Liver (tissue), 9 donors: ENCODE results near the gene HRH2. TPM values are rescaled to one million over a fixed set of nuclear protein-coding genes. Genes with fewer than 3 reads are reported as not detected.

Experiments
- DNase-seq: peaks from one replicate; pipeline ENCODE4 v3.0.0-alpha.2; 2017; ENCODE audit warnings: low spot score
- H3K27ac ChIP-seq, 2 donors: one replicate each; pipeline ENCODE4 v1.7.0; 2013; ENCODE audit warnings: inconsistent platforms in 2 of 2, low read length in 2 of 2, control low read depth in 1 of 2, low read depth in 1 of 2, mild to moderate bottlenecking in 1 of 2
- H3K27me3 ChIP-seq, 4 donors: one replicate each; pipeline versions ENCODE4 v1.6.1 to v1.7.0; 2013; ENCODE audit warnings: low read length in 3 of 4, inconsistent platforms in 1 of 4, mild to moderate bottlenecking in 1 of 4, moderate library complexity in 1 of 4; ENCODE audit not compliant: control insufficient read depth in 4 of 4, insufficient read depth in 4 of 4
- H3K36me3 ChIP-seq, 4 donors: one replicate each; pipeline versions ENCODE4 v1.6.1 to v1.7.0; 2013; ENCODE audit warnings: low read length in 3 of 4, mild to moderate bottlenecking in 3 of 4, low read depth in 1 of 4, moderate library complexity in 1 of 4; ENCODE audit not compliant: control insufficient read depth in 4 of 4, insufficient read depth in 3 of 4
- H3K4me1 ChIP-seq, 4 donors: one replicate each; pipeline versions ENCODE4 v1.6.1 to v1.7.0; 2013; ENCODE audit warnings: low read length in 3 of 4, mild to moderate bottlenecking in 3 of 4, moderate library complexity in 1 of 4; ENCODE audit not compliant: control insufficient read depth in 4 of 4, insufficient read depth in 4 of 4
- H3K4me3 ChIP-seq, 3 donors: one replicate each; pipeline versions ENCODE4 v1.6.1 to v1.7.0; 2013; ENCODE audit warnings: low read length in 3 of 3, control low read depth in 1 of 3, low read depth in 1 of 3, mild to moderate bottlenecking in 1 of 3
- H3K9ac ChIP-seq, 2 donors: one replicate each; pipeline ENCODE4 v1.7.0; 2013; ENCODE audit warnings: low read length in 2 of 2, mild to moderate bottlenecking in 2 of 2, moderate library complexity in 2 of 2, control low read depth in 1 of 2, low read depth in 1 of 2
- H3K9me3 ChIP-seq, 4 donors: one replicate each; pipeline versions ENCODE4 v1.6.1 to v1.7.0; 2013; ENCODE audit warnings: low read length in 3 of 4; ENCODE audit not compliant: control insufficient read depth in 4 of 4
- CTCF ChIP-seq: fragments of 150-350 bp; IDR thresholded peaks from 2 replicates; pipeline ENCODE4 v1.5.1; 2017; ENCODE audit warnings: improper control_type of control experiment, low read depth, low read length; ENCODE audit not compliant: missing input control
- EGR1 ChIP-seq, 2 donors: IDR thresholded peaks; 2 replicates each; pipeline ENCODE4 v1.6.1; 2016 to 2018; ENCODE audit warnings: antibody characterized with exemption in 2 of 2, low read depth in 2 of 2
- FOXA1 ChIP-seq: IDR thresholded peaks from 2 replicates; pipeline ENCODE4 v1.6.1; 2016; ENCODE audit warnings: antibody characterized with exemption
- FOXA2 ChIP-seq: IDR thresholded peaks from 2 replicates; pipeline ENCODE4 v1.6.1; 2016; ENCODE audit warnings: antibody characterized with exemption
- GABPA ChIP-seq, 2 donors: IDR thresholded peaks in 1 of 2; conservative IDR thresholded peaks in 1 of 2; 2 replicates each; pipeline ENCODE4 v1.6.1; 2016; ENCODE audit warnings: antibody characterized with exemption in 2 of 2, mild to moderate bottlenecking in 1 of 2, moderate library complexity in 1 of 2
- HNF4G ChIP-seq: IDR thresholded peaks from 2 replicates; pipeline ENCODE4 v1.6.1; 2016; ENCODE audit warnings: antibody characterized with exemption
- JUND ChIP-seq, 2 donors: IDR thresholded peaks; 2 replicates each; pipeline ENCODE4 v1.6.1; 2016; ENCODE audit warnings: antibody characterized with exemption in 2 of 2
- NR2F2 ChIP-seq: IDR thresholded peaks from 2 replicates; pipeline ENCODE4 v1.6.1; 2016; ENCODE audit warnings: antibody characterized with exemption
- RAD21 ChIP-seq, 2 donors: IDR thresholded peaks; 2 replicates each; pipeline ENCODE4 v1.6.1; 2016; ENCODE audit warnings: antibody characterized with exemption in 2 of 2, mild to moderate bottlenecking in 2 of 2
- RXRA ChIP-seq, 2 donors: IDR thresholded peaks; 2 replicates each; pipeline ENCODE4 v1.6.1; 2017 to 2018; ENCODE audit warnings: antibody characterized with exemption in 2 of 2, mild to moderate bottlenecking in 1 of 2
- SP1 ChIP-seq: IDR thresholded peaks from 2 replicates; pipeline ENCODE4 v1.6.1; 2018; ENCODE audit warnings: antibody characterized with exemption, mild to moderate bottlenecking
- YY1 ChIP-seq: IDR thresholded peaks from 2 replicates; pipeline ENCODE4 v1.6.1; 2016; ENCODE audit warnings: antibody characterized with exemption, mild to moderate bottlenecking
- ZBTB33 ChIP-seq: IDR thresholded peaks from 2 replicates; pipeline ENCODE4 v1.6.1; 2016; ENCODE audit warnings: antibody characterized with exemption
- WGBS: extraction: QIAGEN DNeasy Blood & Tissue Kit; methylation state at CpG from one replicate; pipeline ENCODE4 v1.1.7; 2013; 5-methylcytosine and 5-hydroxymethylcytosine counted together
- polyA plus RNA-seq, 2 donors: library from polyadenylated mRNA; stranded (reverse) in 1 of 2; unstranded in 1 of 2; fragments of 200-250 nt in 1 of 2; fragments of >200 nt in 1 of 2; fragmentation: Nextera tagmentation in 1 of 2; extraction: Ambion mirVana in 1 of 2; gene quantifications; one replicate each; pipeline versions ENCODE4 v1.2.1 to v1.2.3, GENCODE V29; 2013 to 2015
- total RNA-seq, 2 donors: library from RNA; depleted of rRNA; stranded (reverse); fragments of >200 nt; gene quantifications; one replicate each; pipeline ENCODE4 v1.2.3, GENCODE V29; 2014
- TF ChIP-seq, protein P1 (sequence below): IDR thresholded peaks from 2 replicates; pipeline ENCODE4 v1.6.1; 2016; ENCODE audit warnings: antibody characterized with exemption, mild to moderate bottlenecking
- TF ChIP-seq, protein P2 (sequence below): IDR thresholded peaks from 2 replicates; pipeline ENCODE4 v1.6.1; 2016; ENCODE audit warnings: antibody characterized with exemption
- TF ChIP-seq, protein P3 (sequence below): IDR thresholded peaks from 2 replicates; pipeline ENCODE4 v1.6.1; 2016; ENCODE audit warnings: antibody characterized with exemption
- donor health status: healthy.
- donor health status: healthy.
- donor health status: healthy.
- donor health status: healthy.
- donor health status: healthy.

Gene HRH2
- total and polyA plus RNA-seq, 4 donors = 0.44 to 2.6 (median 1.3) TPM

DNA sequence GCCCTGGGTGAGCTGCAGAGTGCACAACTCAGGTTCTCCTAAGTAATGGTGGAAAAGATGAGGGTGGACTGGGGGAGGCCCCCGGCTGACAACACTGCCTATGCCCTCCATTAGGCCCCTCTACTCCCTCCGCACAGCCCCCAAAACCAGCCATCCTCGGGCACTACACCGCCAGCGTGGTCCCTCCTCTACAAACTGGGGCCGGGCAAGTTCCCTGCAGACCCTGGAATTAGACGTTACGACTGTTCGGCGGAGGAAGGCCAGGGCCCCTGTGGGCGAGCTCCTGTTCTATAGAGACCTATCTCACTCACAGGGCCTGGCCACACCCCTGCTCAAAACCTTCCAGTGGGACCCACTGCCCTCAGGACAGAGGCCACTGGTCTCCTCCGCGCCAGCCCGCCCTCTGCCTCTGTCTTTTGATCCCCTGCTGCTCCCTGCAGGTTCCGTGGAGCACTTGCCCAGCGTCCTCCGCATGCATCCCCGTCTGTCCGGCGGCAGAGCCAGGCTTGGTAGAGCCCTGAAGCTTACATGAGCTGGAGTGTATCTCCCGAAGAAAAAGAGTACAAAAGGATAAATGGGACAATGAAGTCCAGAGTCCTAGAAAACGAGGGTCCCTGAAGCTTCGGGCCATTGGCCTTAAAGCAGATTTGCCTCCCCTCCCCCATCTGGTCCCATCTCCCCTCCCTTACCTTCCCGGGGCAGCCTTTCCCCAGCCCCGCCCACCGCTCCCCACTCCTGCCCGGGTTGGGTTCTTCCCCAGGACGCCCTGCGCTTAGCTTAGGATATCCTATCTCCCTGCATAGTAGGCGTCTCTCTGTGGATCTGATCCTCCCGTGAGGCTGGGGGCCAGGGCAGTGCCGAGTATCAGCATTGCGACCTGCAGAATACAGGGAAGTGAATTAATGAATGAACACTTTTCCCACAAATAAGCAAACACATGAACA, 71.3 kb downstream of the HRH2 start:
- peaks cover 0 to 5% (median 1%) of the 10 kb centered on the region in 4 donors for H3K27me3 ChIP-seq
- no peaks in the 10 kb centered on the region for H3K36me3 ChIP-seq
- WGBS = 23% methylated on average over 33 of the region's 33 CpGs
- no peak for DNase-seq
- H3K9ac ChIP-seq = no peak overlapping the region
- peaks cover 0 to 7% (median 1%) of the 10 kb centered on the region in 4 donors for H3K4me1 ChIP-seq
- H3K27ac ChIP-seq = no peak overlapping the region
- H3K9me3 ChIP-seq = peaks cover 0 to 4% (median 2%) of the 10 kb centered on the region in 4 donors
- TF ChIP-seq FOXA1 (no peak), ZBTB33 (no peak), RAD21 (IDR thresholded peaks at IDR 0.05) (no peak), NR2F2 (no peak), HNF4G (no peak), JUND (IDR thresholded peaks at IDR 0.05) (no peak), EGR1 (IDR thresholded peaks at IDR 0.05; ENCODE audit: low read depth in 2 of 2) (no peak), GABPA (IDR thresholded peaks at IDR 0.05 in 1 of 2, conservative IDR thresholded peaks at IDR 0.05 in 1 of 2) (no peak), SP1 (no peak), CTCF (no peak), YY1 (no peak), RXRA (IDR thresholded peaks at IDR 0.05) (no peak), FOXA2 (no peak)
- TF ChIP-seq, protein P1, sequence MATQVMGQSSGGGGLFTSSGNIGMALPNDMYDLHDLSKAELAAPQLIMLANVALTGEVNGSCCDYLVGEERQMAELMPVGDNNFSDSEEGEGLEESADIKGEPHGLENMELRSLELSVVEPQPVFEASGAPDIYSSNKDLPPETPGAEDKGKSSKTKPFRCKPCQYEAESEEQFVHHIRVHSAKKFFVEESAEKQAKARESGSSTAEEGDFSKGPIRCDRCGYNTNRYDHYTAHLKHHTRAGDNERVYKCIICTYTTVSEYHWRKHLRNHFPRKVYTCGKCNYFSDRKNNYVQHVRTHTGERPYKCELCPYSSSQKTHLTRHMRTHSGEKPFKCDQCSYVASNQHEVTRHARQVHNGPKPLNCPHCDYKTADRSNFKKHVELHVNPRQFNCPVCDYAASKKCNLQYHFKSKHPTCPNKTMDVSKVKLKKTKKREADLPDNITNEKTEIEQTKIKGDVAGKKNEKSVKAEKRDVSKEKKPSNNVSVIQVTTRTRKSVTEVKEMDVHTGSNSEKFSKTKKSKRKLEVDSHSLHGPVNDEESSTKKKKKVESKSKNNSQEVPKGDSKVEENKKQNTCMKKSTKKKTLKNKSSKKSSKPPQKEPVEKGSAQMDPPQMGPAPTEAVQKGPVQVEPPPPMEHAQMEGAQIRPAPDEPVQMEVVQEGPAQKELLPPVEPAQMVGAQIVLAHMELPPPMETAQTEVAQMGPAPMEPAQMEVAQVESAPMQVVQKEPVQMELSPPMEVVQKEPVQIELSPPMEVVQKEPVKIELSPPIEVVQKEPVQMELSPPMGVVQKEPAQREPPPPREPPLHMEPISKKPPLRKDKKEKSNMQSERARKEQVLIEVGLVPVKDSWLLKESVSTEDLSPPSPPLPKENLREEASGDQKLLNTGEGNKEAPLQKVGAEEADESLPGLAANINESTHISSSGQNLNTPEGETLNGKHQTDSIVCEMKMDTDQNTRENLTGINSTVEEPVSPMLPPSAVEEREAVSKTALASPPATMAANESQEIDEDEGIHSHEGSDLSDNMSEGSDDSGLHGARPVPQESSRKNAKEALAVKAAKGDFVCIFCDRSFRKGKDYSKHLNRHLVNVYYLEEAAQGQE = no peak
- TF ChIP-seq, protein P2, sequence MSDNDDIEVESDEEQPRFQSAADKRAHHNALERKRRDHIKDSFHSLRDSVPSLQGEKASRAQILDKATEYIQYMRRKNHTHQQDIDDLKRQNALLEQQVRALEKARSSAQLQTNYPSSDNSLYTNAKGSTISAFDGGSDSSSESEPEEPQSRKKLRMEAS = no peak
- TF ChIP-seq, protein P3, sequence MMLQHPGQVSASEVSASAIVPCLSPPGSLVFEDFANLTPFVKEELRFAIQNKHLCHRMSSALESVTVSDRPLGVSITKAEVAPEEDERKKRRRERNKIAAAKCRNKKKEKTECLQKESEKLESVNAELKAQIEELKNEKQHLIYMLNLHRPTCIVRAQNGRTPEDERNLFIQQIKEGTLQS = no peak
- no peak overlapping the region for H3K4me3 ChIP-seq
